ENCODE results near the gene NAT8. TPM values are rescaled to one million over a fixed set of nuclear protein-coding genes. Genes with fewer than 3 reads are reported as not detected.
"Not testable (repeated sequence)": the region's sequence is repeated elsewhere in the genome, so short reads cannot be mapped to it uniquely, and the experiment has no call there.

NAT8 gene
- total RNA-seq, 2 donors from 2014 or later = 0.64 TPM; not detected in 1

DNA sequence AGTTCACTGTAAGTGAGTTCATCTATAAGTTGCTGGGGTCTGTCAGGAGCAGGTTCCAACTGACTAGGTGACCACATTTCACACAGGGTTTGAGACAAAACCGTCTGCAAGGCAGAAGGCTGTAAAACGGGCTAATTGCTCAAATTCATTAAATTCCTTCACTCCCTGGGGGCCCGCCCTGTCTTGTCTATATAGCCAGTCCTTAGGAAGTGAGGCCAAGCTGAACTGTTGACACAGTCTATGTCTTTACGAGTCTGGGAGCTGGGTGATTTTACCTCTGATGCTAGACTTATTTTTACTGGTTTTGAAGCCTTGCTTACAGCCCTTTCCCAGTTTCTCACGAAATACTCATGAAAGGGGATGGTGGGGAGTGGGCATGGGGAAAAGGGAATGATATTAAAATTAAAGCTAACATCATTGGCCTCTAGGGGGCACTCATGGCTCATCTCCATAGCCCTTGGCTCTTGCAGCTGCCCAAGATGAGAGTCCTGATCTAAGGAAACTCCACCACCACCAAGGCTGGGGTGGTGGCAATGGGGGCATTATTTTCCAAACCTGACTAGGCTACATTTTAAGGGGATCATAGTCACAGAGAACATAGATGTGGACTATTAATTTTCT is 37.8 kb upstream of the NAT8 start:
- H3K4me1 ChIP-seq; H3K27me3 ChIP-seq; H3K4me3 ChIP-seq; H3K9me3 ChIP-seq; H3K9ac ChIP-seq (ENCODE audit: low read depth in 2 of 2, low read length in 2 of 2); H3K36me3 ChIP-seq; H3K27ac ChIP-seq: not testable (repeated sequence)
- TF ChIP-seq, protein P1, sequence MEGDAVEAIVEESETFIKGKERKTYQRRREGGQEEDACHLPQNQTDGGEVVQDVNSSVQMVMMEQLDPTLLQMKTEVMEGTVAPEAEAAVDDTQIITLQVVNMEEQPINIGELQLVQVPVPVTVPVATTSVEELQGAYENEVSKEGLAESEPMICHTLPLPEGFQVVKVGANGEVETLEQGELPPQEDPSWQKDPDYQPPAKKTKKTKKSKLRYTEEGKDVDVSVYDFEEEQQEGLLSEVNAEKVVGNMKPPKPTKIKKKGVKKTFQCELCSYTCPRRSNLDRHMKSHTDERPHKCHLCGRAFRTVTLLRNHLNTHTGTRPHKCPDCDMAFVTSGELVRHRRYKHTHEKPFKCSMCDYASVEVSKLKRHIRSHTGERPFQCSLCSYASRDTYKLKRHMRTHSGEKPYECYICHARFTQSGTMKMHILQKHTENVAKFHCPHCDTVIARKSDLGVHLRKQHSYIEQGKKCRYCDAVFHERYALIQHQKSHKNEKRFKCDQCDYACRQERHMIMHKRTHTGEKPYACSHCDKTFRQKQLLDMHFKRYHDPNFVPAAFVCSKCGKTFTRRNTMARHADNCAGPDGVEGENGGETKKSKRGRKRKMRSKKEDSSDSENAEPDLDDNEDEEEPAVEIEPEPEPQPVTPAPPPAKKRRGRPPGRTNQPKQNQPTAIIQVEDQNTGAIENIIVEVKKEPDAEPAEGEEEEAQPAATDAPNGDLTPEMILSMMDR (IDR thresholded peaks at IDR 0.05) = peak; percentile 42
- intact Hi-C loops (cut with DNase I) = loop anchor here (10.0 kb wide), 2 partner anchors 55 to 95 kb away; partner anchors contain the start of gene TPRKB
- peak; percentile 58 for DNase-seq

DNA sequence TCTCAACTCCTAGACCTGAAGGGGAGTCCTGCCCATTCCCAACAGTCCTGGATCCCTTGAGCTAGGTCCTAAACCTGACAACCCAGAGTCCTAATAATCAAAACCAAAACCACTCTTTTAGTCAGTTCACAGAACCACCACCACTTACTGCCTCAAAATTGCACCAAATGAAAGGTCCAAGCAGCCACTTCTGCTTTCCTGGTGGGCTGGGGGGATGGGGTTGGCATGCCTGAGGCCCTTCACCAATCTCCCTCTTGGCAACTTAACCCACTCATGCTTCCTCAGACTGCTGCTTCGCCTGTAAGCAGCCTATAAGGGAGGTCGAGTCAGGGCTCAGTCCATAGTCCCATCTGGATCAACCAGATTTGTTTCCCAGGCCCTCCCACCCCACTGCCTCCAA is 37.0 kb upstream of the NAT8 start:
- H3K9me3 ChIP-seq; H3K36me3 ChIP-seq; H3K27me3 ChIP-seq; intact Hi-C loops (cut with DNase I); H3K4me1 ChIP-seq; H3K27ac ChIP-seq; H3K9ac ChIP-seq (ENCODE audit: low read depth in 2 of 2, low read length in 2 of 2); DNase-seq; H3K4me3 ChIP-seq: not testable (repeated sequence)

DNA sequence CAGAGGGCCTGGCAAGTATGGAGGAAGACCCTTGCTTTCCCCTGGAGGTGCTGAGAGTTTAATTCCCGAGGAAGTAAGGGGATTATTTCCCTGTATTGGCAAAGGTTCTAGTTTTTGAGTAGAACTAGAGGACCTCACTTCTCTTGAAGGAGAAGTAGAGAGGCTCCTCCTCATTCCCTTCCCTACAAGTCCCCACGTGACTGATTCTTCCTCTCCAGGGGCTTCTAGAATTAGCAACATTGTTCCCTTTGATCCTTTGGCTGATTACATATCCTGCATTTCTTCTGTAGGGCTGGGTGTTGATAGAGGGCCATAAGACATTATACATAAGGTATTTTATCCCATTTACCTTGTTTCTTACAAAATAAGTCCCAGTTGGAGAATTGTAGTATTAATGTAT is 35.8 kb upstream of the NAT8 start:
- H3K4me3 ChIP-seq; H3K27ac ChIP-seq; H3K9ac ChIP-seq (ENCODE audit: low read depth in 2 of 2, low read length in 2 of 2); H3K9me3 ChIP-seq; DNase-seq; H3K36me3 ChIP-seq; H3K27me3 ChIP-seq; H3K4me1 ChIP-seq; intact Hi-C loops (cut with DNase I): not testable (repeated sequence)

DNA sequence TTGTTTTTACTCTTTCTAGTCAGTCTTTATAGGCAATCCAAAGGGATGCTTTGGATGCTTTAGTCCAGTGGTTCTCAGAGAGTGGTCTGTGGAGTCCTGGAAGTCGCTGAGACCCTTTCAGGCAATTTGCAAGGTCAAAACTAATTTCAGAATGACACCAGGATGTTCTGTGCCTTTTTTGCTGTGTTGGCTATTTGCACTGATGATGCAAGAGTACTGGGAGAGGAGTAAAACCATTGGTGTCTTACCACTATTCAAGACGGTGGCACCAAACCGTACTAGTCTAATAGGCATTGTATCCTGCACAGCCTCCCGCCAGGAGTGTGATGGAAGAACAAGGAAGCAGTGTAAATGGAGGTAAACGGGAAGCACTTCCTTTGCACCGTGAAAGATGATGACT is 34.0 kb upstream of the NAT8 start:
- H3K27ac ChIP-seq; H3K9me3 ChIP-seq; H3K27me3 ChIP-seq; H3K4me3 ChIP-seq; H3K4me1 ChIP-seq; DNase-seq; intact Hi-C loops (cut with DNase I); H3K36me3 ChIP-seq; H3K9ac ChIP-seq (ENCODE audit: low read depth in 2 of 2, low read length in 2 of 2): not testable (repeated sequence)

DNA sequence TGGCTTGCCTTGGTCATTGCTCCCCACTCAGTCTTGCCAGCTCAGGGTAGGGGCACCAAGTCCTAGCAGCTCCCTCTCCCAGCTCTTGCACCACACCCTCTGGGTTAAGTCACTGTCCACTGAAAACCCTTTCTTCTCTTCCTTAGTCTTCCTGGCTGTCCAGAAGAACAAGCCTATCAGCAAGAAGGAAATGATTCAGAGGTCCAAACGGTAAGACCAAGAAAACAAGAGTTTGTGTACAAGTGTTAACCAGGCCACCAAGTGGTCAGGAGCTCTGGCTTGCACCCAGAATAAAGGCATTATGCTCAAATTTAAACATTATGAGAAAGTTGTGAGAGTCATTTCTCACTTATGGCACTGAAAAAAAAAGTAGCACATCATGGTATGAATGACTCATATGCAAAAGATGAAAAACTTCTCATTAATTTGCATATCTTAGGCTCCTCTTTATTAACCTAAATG is 32.5 kb upstream of the NAT8 start:
- H3K27ac ChIP-seq; H3K36me3 ChIP-seq; H3K4me1 ChIP-seq; H3K9ac ChIP-seq (ENCODE audit: low read depth in 2 of 2, low read length in 2 of 2); H3K9me3 ChIP-seq; H3K4me3 ChIP-seq; H3K27me3 ChIP-seq; DNase-seq; intact Hi-C loops (cut with DNase I): not testable (repeated sequence)

DNA sequence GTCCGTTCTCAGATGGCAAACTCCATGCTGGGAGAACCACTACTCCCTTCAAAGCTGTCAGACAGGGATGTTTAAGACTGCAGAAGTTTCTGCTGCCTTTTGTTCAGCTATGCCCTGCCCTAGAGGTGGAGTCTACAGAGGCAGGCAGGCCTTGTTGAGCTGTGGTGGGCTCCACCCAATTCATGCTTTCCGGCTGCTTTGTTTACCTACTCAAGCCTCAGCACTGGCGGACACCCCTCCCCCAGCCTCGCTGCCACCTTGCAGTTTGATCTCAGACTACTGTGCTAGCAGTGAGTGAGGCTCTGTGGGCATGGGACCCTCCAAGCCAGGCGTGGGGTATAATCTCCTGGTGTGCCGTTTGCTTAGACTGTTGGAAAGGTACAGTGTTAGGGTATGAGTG is 27.8 kb upstream of the NAT8 start:
- H3K27ac ChIP-seq; intact Hi-C loops (cut with DNase I); H3K36me3 ChIP-seq; H3K27me3 ChIP-seq; H3K4me3 ChIP-seq; H3K4me1 ChIP-seq; H3K9ac ChIP-seq (ENCODE audit: low read depth in 2 of 2, low read length in 2 of 2); DNase-seq; H3K9me3 ChIP-seq: not testable (repeated sequence)

DNA sequence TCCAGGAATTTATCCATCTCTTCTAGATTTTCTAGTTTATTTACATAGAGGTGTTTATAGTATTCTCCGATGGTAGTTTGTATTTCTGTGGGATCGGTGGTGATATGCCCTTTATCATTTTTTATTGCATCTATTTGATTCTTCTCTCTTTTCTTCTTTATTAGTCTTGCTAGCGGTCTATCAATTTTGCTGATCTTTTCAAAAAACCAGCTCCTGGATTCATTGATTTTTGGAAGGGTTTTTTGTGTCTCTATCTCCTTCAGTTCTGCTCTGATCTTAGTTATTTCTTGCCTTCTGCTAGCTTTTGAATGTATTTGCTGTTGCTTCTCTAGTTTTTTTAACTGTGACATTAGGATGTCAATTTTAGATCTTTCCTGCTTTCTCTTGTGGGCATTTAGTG is 25.0 kb upstream of the NAT8 start:
- DNase-seq; H3K4me3 ChIP-seq; H3K27ac ChIP-seq; H3K27me3 ChIP-seq; intact Hi-C loops (cut with DNase I); H3K9ac ChIP-seq (ENCODE audit: low read depth in 2 of 2, low read length in 2 of 2); H3K9me3 ChIP-seq; H3K4me1 ChIP-seq; H3K36me3 ChIP-seq: not testable (repeated sequence)

DNA sequence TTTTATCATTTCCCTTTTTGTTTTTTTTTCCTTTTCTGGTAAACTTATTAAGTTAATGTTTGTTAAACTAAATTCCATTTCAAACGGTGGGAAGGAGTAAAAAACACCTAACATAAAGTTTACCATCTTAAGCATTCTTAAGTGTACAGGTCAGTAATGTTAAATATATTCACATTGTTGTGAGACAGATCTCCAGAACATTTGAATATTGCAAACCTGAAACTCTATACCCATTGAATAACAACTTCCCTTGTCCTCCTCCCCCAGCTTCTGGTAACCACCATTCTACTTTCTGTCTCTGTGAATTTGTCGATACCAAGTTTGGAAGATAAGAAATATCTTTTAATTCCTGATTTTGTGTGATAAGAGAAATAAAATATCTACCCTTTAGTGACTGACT is 12.0 kb upstream of the NAT8 start:
- no peaks in the 10 kb centered on the region for H3K36me3 ChIP-seq
- no peaks in the 10 kb centered on the region for H3K27me3 ChIP-seq
- DNase-seq = no peak
- H3K9ac ChIP-seq (ENCODE audit: low read depth in 2 of 2, low read length in 2 of 2) = no peak overlapping the region
- no peak overlapping the region for H3K4me3 ChIP-seq
- intact Hi-C loops (cut with DNase I) = no loop called here
- no peaks in the 10 kb centered on the region for H3K4me1 ChIP-seq
- H3K27ac ChIP-seq = no peak overlapping the region
- TF ChIP-seq, protein P1 (IDR thresholded peaks at IDR 0.05) = no peak
- no peaks in the 10 kb centered on the region for H3K9me3 ChIP-seq

Data from colonic mucosa (tissue), 4 donors.